Left ventricle myocardium inferior (tissue), 1 donor: ENCODE data around the gene KIAA2012. TPM values are rescaled to one million over a fixed set of nuclear protein-coding genes. Genes with fewer than 3 reads are reported as not detected.
"Not testable (repeated sequence)": the region's sequence is repeated elsewhere in the genome, so short reads cannot be mapped to it uniquely, and the experiment has no call there.

ENCODE experiments used
- DNase-seq: peaks from one replicate; pipeline ENCODE4 v3.0.0-alpha.2; 2020
- H3K27ac ChIP-seq: fragments of 200-600 bp; replicated peaks from 2 replicates; pipeline ENCODE4 v1.8.0; 2021
- H3K27me3 ChIP-seq: fragments of 200-600 bp; 2 replicates; pipeline ENCODE4 v1.8.0; 2021; ENCODE audit warnings: low read depth
- H3K36me3 ChIP-seq: fragments of 200-600 bp; 2 replicates; pipeline ENCODE4 v1.8.0; 2021
- H3K4me1 ChIP-seq: fragments of 200-600 bp; 2 replicates; pipeline ENCODE4 v1.8.0; 2021
- H3K4me3 ChIP-seq: fragments of 200-600 bp; 2 replicates; pipeline ENCODE4 v1.8.0; 2021; ENCODE audit warnings: mild to moderate bottlenecking, moderate library complexity
- H3K9me3 ChIP-seq: fragments of 200-600 bp; replicated peaks from 2 replicates; pipeline ENCODE4 v1.8.0; 2021
- CTCF ChIP-seq: fragments of 200-600 bp; IDR thresholded peaks from 2 replicates; pipeline ENCODE4 v1.8.0; 2021; ENCODE audit warnings: antibody characterized with exemption, mild to moderate bottlenecking, borderline replicate concordance
- intact Hi-C: fragments of 100-400 bp; cut with micrococcal nuclease; formaldehyde crosslinking; loops from one replicate; pipeline ENCODE4 v1.11.0; 2022
- total RNA-seq: library from RNA; stranded (reverse); fragmentation: NEBNext Ultra II Directional; extraction: Animal tissue kit (Norgen Biotek cat#: 25700); gene quantifications from one replicate; pipeline ENCODE4 v1.2.1, GENCODE V29; 2021
- donor health status: DM: no; HTN: yes; CAD: no; lungs with severe emphysema.

The KIAA2012 gene
- total RNA-seq, 1 donor from 2014 or later, result not detected

DNA sequence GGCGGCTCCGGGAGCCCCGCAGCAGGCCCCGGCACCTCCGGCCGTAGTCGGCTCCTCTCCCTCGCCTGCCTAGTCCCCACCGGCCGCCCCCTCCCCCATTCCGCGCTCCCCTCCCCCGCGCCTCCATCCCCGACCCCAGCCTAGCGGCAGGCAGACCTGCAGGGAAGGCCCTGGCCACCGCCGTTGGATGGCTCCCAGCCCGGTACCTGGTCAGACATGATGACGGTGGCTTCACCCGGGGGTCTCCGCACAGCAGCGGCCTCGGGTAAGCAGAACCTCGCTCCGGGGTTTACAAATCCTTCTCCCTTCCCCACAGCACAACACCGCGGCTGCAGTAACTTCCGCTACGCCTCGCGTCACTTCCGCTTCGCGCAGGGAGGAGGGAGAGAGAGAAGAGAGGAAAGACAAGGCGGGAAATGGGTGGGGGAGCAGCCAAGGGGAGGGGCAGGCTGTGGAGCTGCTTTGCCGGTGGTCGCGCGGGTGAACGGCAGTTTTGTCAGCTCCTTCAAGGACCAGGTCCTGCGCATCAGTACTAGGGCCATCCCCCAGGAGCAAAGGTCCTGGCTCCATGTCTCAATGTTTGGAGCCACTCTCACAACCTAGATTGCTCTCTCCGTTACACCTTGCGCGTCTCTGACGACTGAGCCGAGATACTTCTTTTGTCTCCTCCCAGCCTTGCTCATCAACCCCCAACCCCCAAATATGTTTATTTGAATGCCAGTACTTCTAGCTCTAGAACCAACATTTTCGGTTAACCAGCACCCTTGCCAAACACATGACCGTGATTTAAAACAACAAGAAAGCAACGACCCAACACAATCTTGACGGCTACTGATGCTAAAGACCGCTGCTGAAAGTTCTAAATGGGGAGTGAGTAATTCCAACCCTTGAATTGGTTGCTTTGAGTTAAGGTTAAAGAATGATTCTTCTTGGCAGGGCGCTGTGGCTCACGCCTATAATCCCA is 165.5 kb downstream of the KIAA2012 start, which contains the start of gene SUMO1:
Gene SUMO1 (minus strand): TSS at position 364 of the 964 bp plus-strand sequence. CDS start 146 bp downstream, at position 218.
- no peak for TF ChIP-seq CTCF
- Histone ChIP-seq H3K36me3 (no peaks in the 10 kb centered on the region), H3K9me3 (no peaks in the 10 kb centered on the region), H3K4me3 (peak within 1 kb of the TSS; percentile 99), H3K4me1 (peaks cover 45% of the 10 kb centered on the region), H3K27me3 (no peaks in the 10 kb centered on the region), H3K27ac (peak within 1 kb of the TSS; percentile 92)
- intact Hi-C loops, result no loop called here
- DNase-seq, result peak; percentile 89

DNA sequence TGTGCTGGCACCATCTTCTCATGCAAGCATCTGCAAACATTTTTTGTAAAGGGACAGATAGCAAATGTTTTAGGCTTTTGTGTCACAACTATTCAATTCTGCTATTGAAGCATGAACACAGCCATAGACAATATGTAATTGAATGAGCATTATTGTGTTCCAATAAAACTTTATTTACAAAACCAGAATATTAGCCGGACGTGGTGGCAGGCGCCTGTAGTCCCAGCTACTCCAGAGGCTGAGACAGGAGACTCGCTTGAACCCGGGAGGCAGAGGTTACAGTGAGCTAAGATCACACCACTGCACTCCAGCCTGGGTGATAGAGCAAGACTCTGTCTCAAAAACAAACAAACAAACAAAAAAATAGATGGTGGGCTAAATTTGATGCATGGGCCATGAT is 174.7 kb downstream of the KIAA2012 start:
- H3K4me1 ChIP-seq, H3K9me3 ChIP-seq, DNase-seq, H3K36me3 ChIP-seq, H3K27ac ChIP-seq, H3K4me3 ChIP-seq, H3K27me3 ChIP-seq, intact Hi-C loops: not testable (repeated sequence)

- DNase-seq, result no peak
- Histone ChIP-seq H3K9me3 (peaks cover 7% of the 10 kb centered on the region), H3K27me3 (no peaks in the 10 kb centered on the region), H3K4me3 (no peak overlapping the region), H3K4me1 (peaks cover 5% of the 10 kb centered on the region), H3K36me3 (no peaks in the 10 kb centered on the region), H3K27ac (peak overlapping the region; percentile 56)
- no peak for TF ChIP-seq CTCF
- intact Hi-C loops, result no loop called here
Observed at GRCh38 chr2:202249521-202250253, 176.6 kb downstream of the KIAA2012 start.

GRCh38 chr2:202251494-202251893 is 178.4 kb downstream of the KIAA2012 start:
- H3K27ac ChIP-seq, result peak overlapping the region; percentile 27
- H3K27me3 ChIP-seq, result no peaks in the 10 kb centered on the region
- no peak for DNase-seq
- H3K9me3 ChIP-seq, result peaks cover 7% of the 10 kb centered on the region
- intact Hi-C loops, result no loop called here
- H3K36me3 ChIP-seq, result no peaks in the 10 kb centered on the region
- no peak overlapping the region for H3K4me3 ChIP-seq
- no peak for TF ChIP-seq CTCF
- H3K4me1 ChIP-seq, result peaks cover 5% of the 10 kb centered on the region

Other genes with a start within 250 kb of the KIAA2012 start
- 35.2 TPM for gene FZD7, start 39.4 kb upstream of the KIAA2012 start, total RNA-seq
- 71.2 TPM for gene SUMO1, start 165.3 kb downstream of the KIAA2012 start, total RNA-seq
- gene NOP58, start 192.5 kb downstream of the KIAA2012 start, total RNA-seq, result 21.4 TPM